ENCODE data around the gene CUBN. TPM values are rescaled to one million over a fixed set of nuclear protein-coding genes. Genes with fewer than 3 reads are reported as not detected.

Gene CUBN
- total RNA-seq, 1 donor from 2014 or later = 6.8 TPM

DNA sequence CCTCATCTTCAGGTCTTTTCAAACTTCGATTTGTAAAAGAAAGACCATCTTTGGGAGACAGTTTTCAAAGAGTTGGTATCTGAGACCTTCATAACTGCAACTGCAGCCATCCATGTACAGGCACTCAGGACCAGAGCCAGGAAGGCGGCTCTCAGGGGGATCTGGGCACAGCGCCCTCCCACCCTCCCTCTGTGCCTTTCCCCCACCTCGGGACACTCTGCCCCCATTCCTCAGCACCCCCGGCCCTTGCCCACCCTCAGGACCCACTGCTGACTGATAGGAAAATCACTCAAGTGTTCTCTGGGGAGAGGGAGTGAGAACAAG lies 143.6 kb downstream of the CUBN start:
- H3K27me3 ChIP-seq = no peaks in the 10 kb centered on the region
- no peak for DNase-seq (ENCODE audit: low spot score in 2 of 2)
- H3K4me1 ChIP-seq = peaks cover 5 to 23% of the 10 kb centered on the region in 2 donors
- H3K27ac ChIP-seq = peak overlapping the region; percentile 73 to 78
- no peak for TF ChIP-seq CTCF (IDR thresholded peaks at IDR 0.05)
- H3K36me3 ChIP-seq = no peaks in the 10 kb centered on the region
- intact Hi-C loops (cut with DNase I) = loop anchor here (5.0 kb wide), 1 partner anchor 39 kb away; no protein-coding TSS in a partner anchor
- no peaks in the 10 kb centered on the region for H3K9me3 ChIP-seq
- no peak overlapping the region for H3K4me3 ChIP-seq

- TF ChIP-seq CTCF (IDR thresholded peaks at IDR 0.05) = no peak
- no peak overlapping the region for H3K27ac ChIP-seq
- no peak overlapping the region for H3K4me3 ChIP-seq
- H3K4me1 ChIP-seq = peaks cover 5 to 19% of the 10 kb centered on the region in 2 donors
- intact Hi-C loops (cut with DNase I) = no loop called here
- no peaks in the 10 kb centered on the region for H3K27me3 ChIP-seq
- H3K9me3 ChIP-seq = no peaks in the 10 kb centered on the region
- no peaks in the 10 kb centered on the region for H3K36me3 ChIP-seq
- DNase-seq (ENCODE audit: low spot score in 2 of 2) = no peak
These were observed 145.4 kb downstream of the CUBN start for GRCh38 chr10:16984242-16984641.

DNA sequence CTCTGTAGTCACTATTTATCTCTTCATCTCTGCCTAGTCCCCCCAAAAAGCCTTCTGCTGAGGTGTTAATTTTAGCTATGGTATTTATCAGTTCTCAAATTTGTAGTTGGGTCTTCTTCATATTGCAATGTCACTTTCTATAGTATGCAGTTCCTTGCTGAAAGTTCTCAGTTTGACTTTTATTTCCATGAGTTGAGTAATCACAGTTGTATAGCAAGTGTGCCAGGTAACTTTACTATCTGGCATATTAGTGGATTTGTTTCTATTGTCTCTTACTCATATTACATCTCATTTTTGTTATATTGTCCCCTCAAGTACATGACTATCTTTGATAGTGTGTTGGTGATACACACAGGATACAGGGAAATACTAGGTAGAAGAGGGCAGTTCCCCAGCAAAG lies 152.8 kb downstream of the CUBN start:
- no peak for DNase-seq (ENCODE audit: low spot score in 2 of 2)
- Histone ChIP-seq H3K27me3 (no peaks in the 10 kb centered on the region), H3K4me1 (no peaks in the 10 kb centered on the region), H3K4me3 (no peak overlapping the region), H3K36me3 (no peaks in the 10 kb centered on the region), H3K9me3 (no peaks in the 10 kb centered on the region), H3K27ac (no peak overlapping the region)
- TF ChIP-seq CTCF (IDR thresholded peaks at IDR 0.05) = no peak
- intact Hi-C loops (cut with DNase I) = no loop called here

DNA sequence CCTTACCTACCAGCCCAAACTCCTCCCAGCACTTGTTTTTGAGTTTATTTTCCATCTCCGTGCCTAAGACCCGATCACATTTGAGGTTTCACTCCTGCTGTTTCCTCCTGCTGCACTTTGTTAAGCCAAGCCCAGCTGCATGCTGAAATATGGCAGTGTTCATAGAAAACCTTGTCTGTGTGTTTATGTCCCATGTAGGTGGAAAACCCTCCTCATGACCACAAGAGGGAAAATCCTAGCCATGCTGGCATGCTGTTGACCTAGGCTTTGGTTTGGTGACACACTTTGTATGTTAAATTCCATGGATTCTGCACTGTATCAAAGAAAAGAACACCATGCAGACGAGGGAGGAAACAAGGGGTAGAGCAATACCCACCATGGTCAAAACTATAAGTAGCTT lies 154.4 kb downstream of the CUBN start:
- H3K36me3 ChIP-seq = no peaks in the 10 kb centered on the region
- H3K27ac ChIP-seq = no peak overlapping the region
- no peak for TF ChIP-seq CTCF (IDR thresholded peaks at IDR 0.05)
- no peak for DNase-seq (ENCODE audit: low spot score in 2 of 2)
- no peaks in the 10 kb centered on the region for H3K27me3 ChIP-seq
- H3K4me3 ChIP-seq = no peak overlapping the region
- no peaks in the 10 kb centered on the region for H3K4me1 ChIP-seq
- H3K9me3 ChIP-seq = no peaks in the 10 kb centered on the region
- intact Hi-C loops (cut with DNase I) = no loop called here

DNA sequence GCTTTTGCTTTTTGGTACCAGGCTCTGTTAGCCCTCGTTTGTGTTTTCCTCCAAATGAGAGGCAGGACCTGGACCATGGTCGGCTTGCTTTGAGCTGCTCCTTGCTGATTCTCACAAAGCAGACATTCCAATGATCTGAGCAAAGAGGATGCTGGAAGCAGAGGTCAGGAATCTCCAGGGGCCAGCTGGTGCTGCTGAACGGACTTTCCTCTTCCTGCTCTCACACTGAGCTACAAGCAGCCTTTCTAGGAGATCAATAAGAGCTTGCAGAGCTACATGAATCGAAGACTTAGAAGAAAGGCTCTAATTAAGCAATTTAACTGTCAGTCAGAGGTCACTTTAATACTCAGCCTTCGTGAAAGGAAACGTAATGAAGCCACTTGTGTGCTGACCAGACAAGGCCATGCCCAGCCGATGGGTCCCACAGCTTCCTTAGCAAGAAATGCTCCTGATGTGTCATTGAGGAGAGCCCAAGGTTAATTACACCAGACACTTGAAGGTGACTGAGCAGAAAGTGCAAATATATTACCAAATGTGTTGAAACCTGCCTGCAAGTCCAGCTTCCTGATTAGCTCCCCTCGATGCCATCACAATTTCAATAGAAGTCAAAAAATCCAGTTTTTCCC lies 161.1 kb downstream of the CUBN start:
- Histone ChIP-seq H3K4me1 (peaks cover 0 to 19% of the 10 kb centered on the region in 2 donors), H3K9me3 (no peaks in the 10 kb centered on the region), H3K27ac (peak overlapping the region; percentile 48 to 49), H3K4me3 (peak overlapping the region in 1 of 2 donors; percentile 16), H3K36me3 (no peaks in the 10 kb centered on the region), H3K27me3 (no peaks in the 10 kb centered on the region)
- TF ChIP-seq CTCF (IDR thresholded peaks at IDR 0.05) = no peak
- intact Hi-C loops (cut with DNase I) = no loop called here
- no peak for DNase-seq (ENCODE audit: low spot score in 2 of 2)

Data from ascending aorta (tissue), 2 donors.